Esophagus muscularis mucosa (tissue), 3 donors: ENCODE results near the gene WNT3.

Experiments
- CTCF ChIP-seq, 3 experiments: fragments of 200-600 bp in 2 of 3; fragments of 450-650 bp in 1 of 3; sonication (generic) in 2 of 3; IDR thresholded peaks; one replicate each; pipeline ENCODE4 v1.5.1; 2017 to 2019; ENCODE audit warnings: antibody characterized with exemption in 3 of 3, mild to moderate bottlenecking in 2 of 3, moderate library complexity in 1 of 3
- POLR2A ChIP-seq: fragments of 450-650 bp; IDR thresholded peaks from one replicate; pipeline ENCODE4 v1.6.1; 2017; ENCODE audit warnings: antibody characterized with exemption, moderate library complexity, mild to moderate bottlenecking, low read depth
- POLR2AphosphoS5 ChIP-seq, 2 donors: sonication (generic); formaldehyde crosslinking; IDR thresholded peaks; one replicate each; pipeline ENCODE4 v1.6.1; 2017; ENCODE audit warnings: antibody characterized with exemption in 2 of 2

- no peak for TF ChIP-seq POLR2A
- TF ChIP-seq CTCF (IDR thresholded peaks at IDR 0.05): no peak
- no peak for TF ChIP-seq POLR2AphosphoS5 (IDR thresholded peaks at IDR 0.05)
Measured at GRCh38 chr17:46826116-46826515, 7.6 kb upstream of the WNT3 start.
